HL-60 (cell line): Measurements from ENCODE around the gene MYL9.

Source experiments
- DNase-seq, 2 experiments: peaks; one replicate each; pipeline ENCODE4 v3.0.0-alpha.2; 2010 to 2020; ENCODE audit warnings: low read depth in 1 of 2, low spot score in 1 of 2
- H3K27ac ChIP-seq: fragments of 250-450 bp; sonication (Bioruptor Pico); replicated peaks from 2 replicates; pipeline ENCODE4 v1.5.1; 2020; ENCODE audit warnings: mild to moderate bottlenecking, moderate library complexity
- H3K27me3 ChIP-seq: fragments of 250-450 bp; sonication (Bioruptor Pico); 2 replicates; pipeline ENCODE4 v1.5.1; 2021; ENCODE audit warnings: mild to moderate bottlenecking, moderate library complexity; ENCODE audit not compliant: insufficient read depth, poor library complexity, severe bottlenecking
- H3K4me3 ChIP-seq: replicated peaks from 2 replicates; pipeline ENCODE4 v1.5.1; 2011; ENCODE audit warnings: mild to moderate bottlenecking, control low read depth, low read length; ENCODE audit not compliant: insufficient read depth
- GABPA ChIP-seq: IDR thresholded peaks from 2 replicates; pipeline ENCODE4 v1.6.1; 2012; ENCODE audit warnings: low read depth
- POLR2AphosphoS5 ChIP-seq: IDR thresholded peaks from 2 replicates; pipeline ENCODE4 v1.6.1; 2012; ENCODE audit warnings: low read depth
- SPI1 ChIP-seq: IDR thresholded peaks from 2 replicates; pipeline ENCODE4 v1.6.1; 2012; ENCODE audit warnings: low read depth, mild to moderate bottlenecking, borderline replicate concordance
- TF ChIP-seq, protein P1 (sequence below): IDR thresholded peaks from 2 replicates; pipeline ENCODE4 v1.6.1; 2012; ENCODE audit warnings: low read depth; ENCODE audit not compliant: insufficient replicate concordance
- TF ChIP-seq, protein P2 (sequence below): IDR thresholded peaks from one replicate; pipeline ENCODE4 v1.5.1; 2011; ENCODE audit warnings: low read length, control low read depth, inconsistent platforms; ENCODE audit not compliant: insufficient read depth

Gene MYL9

DNA sequence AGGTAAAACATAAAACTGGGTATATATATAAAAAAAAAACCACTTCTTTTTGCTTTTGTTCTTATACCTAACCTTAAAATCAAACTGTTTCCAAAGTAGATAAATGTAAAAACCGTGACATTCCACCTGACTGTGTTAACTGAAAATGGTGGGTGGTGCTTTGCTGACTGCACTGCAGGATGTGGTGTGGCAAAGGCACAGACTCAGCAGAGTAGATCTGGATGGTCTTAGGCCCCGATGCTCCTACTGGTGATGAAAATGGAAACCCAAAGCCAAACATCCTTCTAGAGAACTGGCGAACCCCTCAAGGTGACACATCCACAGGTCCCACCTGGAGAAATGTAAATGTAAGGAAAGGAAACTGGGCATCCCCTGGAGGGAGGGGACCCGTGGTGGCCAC is 41.0 kb downstream of the MYL9 start:
- DNase-seq: no peak
- H3K4me3 ChIP-seq: no peak overlapping the region
- no peak overlapping the region for H3K27ac ChIP-seq
- TF ChIP-seq, protein P1, sequence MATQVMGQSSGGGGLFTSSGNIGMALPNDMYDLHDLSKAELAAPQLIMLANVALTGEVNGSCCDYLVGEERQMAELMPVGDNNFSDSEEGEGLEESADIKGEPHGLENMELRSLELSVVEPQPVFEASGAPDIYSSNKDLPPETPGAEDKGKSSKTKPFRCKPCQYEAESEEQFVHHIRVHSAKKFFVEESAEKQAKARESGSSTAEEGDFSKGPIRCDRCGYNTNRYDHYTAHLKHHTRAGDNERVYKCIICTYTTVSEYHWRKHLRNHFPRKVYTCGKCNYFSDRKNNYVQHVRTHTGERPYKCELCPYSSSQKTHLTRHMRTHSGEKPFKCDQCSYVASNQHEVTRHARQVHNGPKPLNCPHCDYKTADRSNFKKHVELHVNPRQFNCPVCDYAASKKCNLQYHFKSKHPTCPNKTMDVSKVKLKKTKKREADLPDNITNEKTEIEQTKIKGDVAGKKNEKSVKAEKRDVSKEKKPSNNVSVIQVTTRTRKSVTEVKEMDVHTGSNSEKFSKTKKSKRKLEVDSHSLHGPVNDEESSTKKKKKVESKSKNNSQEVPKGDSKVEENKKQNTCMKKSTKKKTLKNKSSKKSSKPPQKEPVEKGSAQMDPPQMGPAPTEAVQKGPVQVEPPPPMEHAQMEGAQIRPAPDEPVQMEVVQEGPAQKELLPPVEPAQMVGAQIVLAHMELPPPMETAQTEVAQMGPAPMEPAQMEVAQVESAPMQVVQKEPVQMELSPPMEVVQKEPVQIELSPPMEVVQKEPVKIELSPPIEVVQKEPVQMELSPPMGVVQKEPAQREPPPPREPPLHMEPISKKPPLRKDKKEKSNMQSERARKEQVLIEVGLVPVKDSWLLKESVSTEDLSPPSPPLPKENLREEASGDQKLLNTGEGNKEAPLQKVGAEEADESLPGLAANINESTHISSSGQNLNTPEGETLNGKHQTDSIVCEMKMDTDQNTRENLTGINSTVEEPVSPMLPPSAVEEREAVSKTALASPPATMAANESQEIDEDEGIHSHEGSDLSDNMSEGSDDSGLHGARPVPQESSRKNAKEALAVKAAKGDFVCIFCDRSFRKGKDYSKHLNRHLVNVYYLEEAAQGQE: no peak
- TF ChIP-seq GABPA (no peak), SPI1 (no peak)
- TF ChIP-seq, protein P2, sequence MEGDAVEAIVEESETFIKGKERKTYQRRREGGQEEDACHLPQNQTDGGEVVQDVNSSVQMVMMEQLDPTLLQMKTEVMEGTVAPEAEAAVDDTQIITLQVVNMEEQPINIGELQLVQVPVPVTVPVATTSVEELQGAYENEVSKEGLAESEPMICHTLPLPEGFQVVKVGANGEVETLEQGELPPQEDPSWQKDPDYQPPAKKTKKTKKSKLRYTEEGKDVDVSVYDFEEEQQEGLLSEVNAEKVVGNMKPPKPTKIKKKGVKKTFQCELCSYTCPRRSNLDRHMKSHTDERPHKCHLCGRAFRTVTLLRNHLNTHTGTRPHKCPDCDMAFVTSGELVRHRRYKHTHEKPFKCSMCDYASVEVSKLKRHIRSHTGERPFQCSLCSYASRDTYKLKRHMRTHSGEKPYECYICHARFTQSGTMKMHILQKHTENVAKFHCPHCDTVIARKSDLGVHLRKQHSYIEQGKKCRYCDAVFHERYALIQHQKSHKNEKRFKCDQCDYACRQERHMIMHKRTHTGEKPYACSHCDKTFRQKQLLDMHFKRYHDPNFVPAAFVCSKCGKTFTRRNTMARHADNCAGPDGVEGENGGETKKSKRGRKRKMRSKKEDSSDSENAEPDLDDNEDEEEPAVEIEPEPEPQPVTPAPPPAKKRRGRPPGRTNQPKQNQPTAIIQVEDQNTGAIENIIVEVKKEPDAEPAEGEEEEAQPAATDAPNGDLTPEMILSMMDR: no peak
- no peaks in the 10 kb centered on the region for H3K27me3 ChIP-seq

DNA sequence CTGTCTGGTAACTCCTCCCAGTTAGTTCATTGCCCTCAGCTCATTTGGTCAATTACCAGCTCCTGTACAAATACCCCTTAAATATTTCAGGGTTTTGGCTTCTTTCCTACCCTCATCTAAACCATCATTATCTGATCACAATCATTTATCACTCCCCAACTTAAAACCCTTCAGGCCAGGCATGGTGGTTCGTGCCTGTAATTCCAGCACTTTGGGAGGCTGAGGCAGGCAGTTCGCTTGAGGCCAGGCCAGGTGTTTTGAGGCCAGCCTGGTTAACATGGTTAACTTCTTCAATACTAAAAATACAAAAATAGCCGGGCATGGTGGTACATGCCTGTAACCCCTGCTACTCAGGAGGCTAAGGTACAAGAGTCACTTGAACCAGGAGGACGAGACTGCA is 41.5 kb downstream of the MYL9 start:
- H3K27ac ChIP-seq: no peak overlapping the region
- no peaks in the 10 kb centered on the region for H3K27me3 ChIP-seq
- H3K4me3 ChIP-seq: no peak overlapping the region
- no peak; the same call in 1 of the 2 replicates for TF ChIP-seq POLR2AphosphoS5
- TF ChIP-seq, protein P1: no peak
- TF ChIP-seq SPI1: no peak
- TF ChIP-seq GABPA: no peak
- TF ChIP-seq, protein P2: no peak
- no peak for DNase-seq

DNA sequence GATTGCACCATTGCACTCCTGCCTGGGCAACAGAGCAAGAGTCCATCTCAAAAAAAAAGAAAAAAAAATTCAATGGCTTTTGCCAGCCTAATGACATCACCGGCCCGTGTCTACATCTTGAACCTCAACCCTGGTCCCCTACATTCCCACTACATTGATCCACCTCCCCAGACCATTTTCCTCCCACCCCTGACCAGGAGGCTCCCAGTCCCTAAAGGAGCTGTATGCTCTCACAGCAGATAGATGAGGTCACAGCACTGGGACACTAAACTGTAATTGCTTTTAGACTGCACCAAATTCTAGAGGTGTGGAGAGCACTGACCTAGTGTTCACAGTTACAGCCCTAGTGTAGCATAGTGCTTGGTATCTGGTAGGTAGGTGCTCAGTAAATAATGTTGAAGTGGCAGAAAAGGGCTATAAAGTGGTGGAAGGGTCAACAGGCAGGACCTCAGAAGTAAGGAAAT is 42.7 kb downstream of the MYL9 start:
- TF ChIP-seq, protein P1: no peak
- DNase-seq: no peak
- no peak overlapping the region for H3K4me3 ChIP-seq
- no peak overlapping the region for H3K27ac ChIP-seq
- no peaks in the 10 kb centered on the region for H3K27me3 ChIP-seq
